Activated CD4-positive, alpha-beta T cell treated with anti-CD3 and anti-CD28 coated beads for 24 hours (primary cell): ENCODE measurements around the gene DIRAS1.

Experiments
- DNase-seq, 2 donors: peaks; one replicate each; pipeline ENCODE4 v3.0.0-alpha.2; 2020; ENCODE audit warnings: low read depth in 2 of 2

The DIRAS1 gene

GRCh38 chr19:2720777-2721569 lies at the start of gene DIRAS1:
TSS of gene DIRAS1 (minus strand) at chr19:2721372. CDS start at chr19:2717806, 3,566 bp downstream.
- no peak for DNase-seq

- no peak for DNase-seq
Measured at GRCh38 chr19:2770055-2771013, 49.2 kb upstream of the DIRAS1 start.

- DNase-seq, result no peak
Measured at GRCh38 chr19:2769218-2769617, 48.0 kb upstream of the DIRAS1 start.

GRCh38 chr19:2768365-2769132 lies 47.4 kb upstream of the DIRAS1 start:
- no peak for DNase-seq

GRCh38 chr19:2767688-2768087 lies 46.5 kb upstream of the DIRAS1 start:
- no peak for DNase-seq

- DNase-seq, result no peak
Measured at GRCh38 chr19:2766594-2767372, 45.6 kb upstream of the DIRAS1 start.

- DNase-seq, result no peak
Measured at GRCh38 chr19:2765376-2765775, 44.2 kb upstream of the DIRAS1 start.

- DNase-seq, result no peak
Measured at GRCh38 chr19:2764945-2765344, 43.8 kb upstream of the DIRAS1 start.

GRCh38 chr19:2763687-2764086 lies 42.5 kb upstream of the DIRAS1 start:
- no peak for DNase-seq

GRCh38 chr19:2762783-2763496 lies 41.8 kb upstream of the DIRAS1 start:
- no peak for DNase-seq

GRCh38 chr19:2761876-2762782 lies 41.0 kb upstream of the DIRAS1 start:
- no peak for DNase-seq

- DNase-seq, result no peak
Measured at GRCh38 chr19:2761309-2761677, 40.1 kb upstream of the DIRAS1 start.

GRCh38 chr19:2759965-2760364 lies 38.8 kb upstream of the DIRAS1 start:
- DNase-seq, result no peak

- no peak for DNase-seq
Measured at GRCh38 chr19:2759362-2759761, 38.2 kb upstream of the DIRAS1 start.

- no peak for DNase-seq
Measured at GRCh38 chr19:2758601-2759313, 37.6 kb upstream of the DIRAS1 start.

GRCh38 chr19:2756921-2757881 lies 36.0 kb upstream of the DIRAS1 start:
- DNase-seq, result no peak

- no peak for DNase-seq
Measured at GRCh38 chr19:2756477-2756876, 35.3 kb upstream of the DIRAS1 start.

GRCh38 chr19:2755811-2756210 lies 34.6 kb upstream of the DIRAS1 start:
- DNase-seq, result no peak
